ENCODE results near the gene CTSF. TPM values are rescaled to one million over a fixed set of nuclear protein-coding genes. Genes with fewer than 3 reads are reported as not detected.

The CTSF gene
- total RNA-seq, 1 experiment from 2014 or later, result 28.7 TPM

DNA sequence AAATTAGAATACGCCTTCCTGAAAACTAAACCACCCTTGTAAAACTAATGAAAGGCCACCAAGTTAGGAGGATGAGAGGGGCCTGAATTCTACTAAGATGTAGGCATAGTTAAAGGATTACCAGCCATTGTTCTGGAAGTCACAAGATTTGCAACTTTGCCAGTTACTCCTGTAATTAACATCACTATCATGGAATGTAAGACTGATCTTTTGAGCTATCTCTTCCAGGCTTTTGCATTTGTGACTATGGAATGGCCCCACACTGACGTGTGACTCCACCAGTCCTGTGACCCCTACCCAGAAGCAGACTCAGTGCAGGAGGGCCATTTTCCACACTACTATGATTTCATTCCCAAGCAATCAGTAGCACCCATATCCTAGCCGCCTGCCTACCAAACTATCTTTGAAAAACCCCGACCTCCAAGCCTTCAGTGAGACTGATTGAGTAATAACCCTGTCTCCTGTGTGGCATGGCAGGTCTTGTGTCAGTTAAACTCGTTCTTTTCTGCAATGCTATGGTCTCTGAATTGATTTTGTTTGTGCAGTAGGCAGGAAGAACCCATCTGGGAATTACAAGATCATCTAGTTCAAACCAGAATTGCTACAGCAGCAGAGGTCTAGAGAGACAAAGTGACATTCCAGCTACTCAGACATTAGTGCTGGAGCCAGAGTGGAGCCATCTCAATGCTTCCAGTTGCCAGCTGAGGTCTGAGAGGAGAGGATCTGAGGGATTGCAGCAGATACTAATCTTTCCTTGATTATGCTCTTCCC lies 1.9 kb upstream of the CTSF start:
- no peaks in the 10 kb centered on the region for H3K36me3 ChIP-seq (ENCODE audit: control insufficient read depth, insufficient read depth, low read length)
- in situ Hi-C loops (cut with HindIII; ENCODE audit: low pct_unique_long_range_greater_than_20kb, low sequenced_read_pairs) (no loop called here), intact Hi-C loops (cut with micrococcal nuclease; ENCODE audit: unreplicated experiment) (loop anchor here (10.0 kb wide), 1 partner anchor 105 kb away; the partner anchor contains the start of gene RBM4B)
- BruUV-seq (replicated peaks), result no TSS peak
- H3K9me3 ChIP-seq (ENCODE audit: control insufficient read depth, insufficient read depth, low read depth, low read length), result no peaks in the 10 kb centered on the region
- no peak overlapping the region for H3K4me3 ChIP-seq (ENCODE audit: low read depth in 2 of 2, low read length in 2 of 2)
- H3K27me3 ChIP-seq (ENCODE audit: control insufficient read depth, insufficient read depth, low read length), result no peaks in the 10 kb centered on the region
- no peak for ATAC-seq
- DNase-seq (ENCODE audit: low read depth, low spot score), result no peak
- CTCF ChIA-PET, result interaction anchor here (0.6 kb wide), 2 partner anchors 104 to 232 kb away, joined by 6 to 8 read pairs; partner anchors contain the start of gene PELI3
- H3K4me1 ChIP-seq (ENCODE audit: control insufficient read depth, insufficient read depth, low read length), result no peaks in the 10 kb centered on the region
- POLR2A ChIA-PET, result no interaction called here
- TF ChIP-seq POLR2AphosphoS5 (IDR thresholded peaks at IDR 0.05; ENCODE audit: low read depth, low read length) (no peak), TCF7L2 (IDR thresholded peaks at IDR 0.05; ENCODE audit: low read depth, low read length) (no peak)
- no peak overlapping the region for H3K27ac ChIP-seq (ENCODE audit: low read length)

DNA sequence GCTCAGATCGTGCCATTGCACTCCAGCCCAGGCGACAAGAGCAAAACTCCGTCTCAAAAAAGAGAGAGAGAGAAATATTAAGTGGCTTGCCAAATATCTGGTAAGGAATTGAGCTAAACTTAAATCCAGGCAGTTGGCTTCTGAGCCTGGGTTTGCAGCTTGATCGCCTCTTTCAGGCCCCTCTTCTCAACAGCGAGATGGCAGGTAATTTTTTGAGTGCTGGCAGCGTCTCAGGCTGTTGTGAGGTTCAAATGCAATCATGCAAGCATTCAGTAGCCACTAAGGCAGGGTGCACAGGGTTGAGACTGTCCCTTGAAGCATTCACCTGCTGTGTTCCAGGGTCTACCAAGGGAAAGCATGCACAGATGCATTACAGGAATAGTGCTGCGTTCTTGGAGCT lies 670 bp upstream of the CTSF start:
- no peak overlapping the region for H3K4me3 ChIP-seq (ENCODE audit: low read depth in 2 of 2, low read length in 2 of 2)
- H3K36me3 ChIP-seq (ENCODE audit: control insufficient read depth, insufficient read depth, low read length), result no peaks in the 10 kb centered on the region
- POLR2A ChIA-PET, result interaction anchor here (0.7 kb wide), 1 partner anchor 9 kb away, joined by 3 read pairs; no protein-coding TSS in a partner anchor
- H3K4me1 ChIP-seq (ENCODE audit: control insufficient read depth, insufficient read depth, low read length), result no peaks in the 10 kb centered on the region
- H3K27ac ChIP-seq (ENCODE audit: low read length), result no peak overlapping the region
- no peaks in the 10 kb centered on the region for H3K27me3 ChIP-seq (ENCODE audit: control insufficient read depth, insufficient read depth, low read length)
- TF ChIP-seq, protein P1, sequence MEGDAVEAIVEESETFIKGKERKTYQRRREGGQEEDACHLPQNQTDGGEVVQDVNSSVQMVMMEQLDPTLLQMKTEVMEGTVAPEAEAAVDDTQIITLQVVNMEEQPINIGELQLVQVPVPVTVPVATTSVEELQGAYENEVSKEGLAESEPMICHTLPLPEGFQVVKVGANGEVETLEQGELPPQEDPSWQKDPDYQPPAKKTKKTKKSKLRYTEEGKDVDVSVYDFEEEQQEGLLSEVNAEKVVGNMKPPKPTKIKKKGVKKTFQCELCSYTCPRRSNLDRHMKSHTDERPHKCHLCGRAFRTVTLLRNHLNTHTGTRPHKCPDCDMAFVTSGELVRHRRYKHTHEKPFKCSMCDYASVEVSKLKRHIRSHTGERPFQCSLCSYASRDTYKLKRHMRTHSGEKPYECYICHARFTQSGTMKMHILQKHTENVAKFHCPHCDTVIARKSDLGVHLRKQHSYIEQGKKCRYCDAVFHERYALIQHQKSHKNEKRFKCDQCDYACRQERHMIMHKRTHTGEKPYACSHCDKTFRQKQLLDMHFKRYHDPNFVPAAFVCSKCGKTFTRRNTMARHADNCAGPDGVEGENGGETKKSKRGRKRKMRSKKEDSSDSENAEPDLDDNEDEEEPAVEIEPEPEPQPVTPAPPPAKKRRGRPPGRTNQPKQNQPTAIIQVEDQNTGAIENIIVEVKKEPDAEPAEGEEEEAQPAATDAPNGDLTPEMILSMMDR (IDR thresholded peaks at IDR 0.05), result no peak
- TF ChIP-seq SIN3A (IDR thresholded peaks at IDR 0.05; ENCODE audit: borderline replicate concordance, insufficient read depth, low read depth, low read length), result no peak
- no peak for TF ChIP-seq TCF7L2 (IDR thresholded peaks at IDR 0.05; ENCODE audit: low read depth, low read length)
- TF ChIP-seq POLR2AphosphoS5 (IDR thresholded peaks at IDR 0.05; ENCODE audit: low read depth, low read length), result no peak
- TF ChIP-seq, protein P2, sequence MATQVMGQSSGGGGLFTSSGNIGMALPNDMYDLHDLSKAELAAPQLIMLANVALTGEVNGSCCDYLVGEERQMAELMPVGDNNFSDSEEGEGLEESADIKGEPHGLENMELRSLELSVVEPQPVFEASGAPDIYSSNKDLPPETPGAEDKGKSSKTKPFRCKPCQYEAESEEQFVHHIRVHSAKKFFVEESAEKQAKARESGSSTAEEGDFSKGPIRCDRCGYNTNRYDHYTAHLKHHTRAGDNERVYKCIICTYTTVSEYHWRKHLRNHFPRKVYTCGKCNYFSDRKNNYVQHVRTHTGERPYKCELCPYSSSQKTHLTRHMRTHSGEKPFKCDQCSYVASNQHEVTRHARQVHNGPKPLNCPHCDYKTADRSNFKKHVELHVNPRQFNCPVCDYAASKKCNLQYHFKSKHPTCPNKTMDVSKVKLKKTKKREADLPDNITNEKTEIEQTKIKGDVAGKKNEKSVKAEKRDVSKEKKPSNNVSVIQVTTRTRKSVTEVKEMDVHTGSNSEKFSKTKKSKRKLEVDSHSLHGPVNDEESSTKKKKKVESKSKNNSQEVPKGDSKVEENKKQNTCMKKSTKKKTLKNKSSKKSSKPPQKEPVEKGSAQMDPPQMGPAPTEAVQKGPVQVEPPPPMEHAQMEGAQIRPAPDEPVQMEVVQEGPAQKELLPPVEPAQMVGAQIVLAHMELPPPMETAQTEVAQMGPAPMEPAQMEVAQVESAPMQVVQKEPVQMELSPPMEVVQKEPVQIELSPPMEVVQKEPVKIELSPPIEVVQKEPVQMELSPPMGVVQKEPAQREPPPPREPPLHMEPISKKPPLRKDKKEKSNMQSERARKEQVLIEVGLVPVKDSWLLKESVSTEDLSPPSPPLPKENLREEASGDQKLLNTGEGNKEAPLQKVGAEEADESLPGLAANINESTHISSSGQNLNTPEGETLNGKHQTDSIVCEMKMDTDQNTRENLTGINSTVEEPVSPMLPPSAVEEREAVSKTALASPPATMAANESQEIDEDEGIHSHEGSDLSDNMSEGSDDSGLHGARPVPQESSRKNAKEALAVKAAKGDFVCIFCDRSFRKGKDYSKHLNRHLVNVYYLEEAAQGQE (IDR thresholded peaks at IDR 0.05; ENCODE audit: insufficient read depth in 1 of 2, low read depth in 2 of 2, low read length in 1 of 2), result no peak
- ATAC-seq, result no peak
- intact Hi-C loops (cut with micrococcal nuclease; ENCODE audit: unreplicated experiment), result no loop called here
- DNase-seq (ENCODE audit: low read depth, low spot score), result no peak
- no TSS peak for BruUV-seq (replicated peaks)
- in situ Hi-C loops (cut with HindIII; ENCODE audit: low pct_unique_long_range_greater_than_20kb, low sequenced_read_pairs), result no loop called here
- no peaks in the 10 kb centered on the region for H3K9me3 ChIP-seq (ENCODE audit: control insufficient read depth, insufficient read depth, low read depth, low read length)
- CTCF ChIA-PET, result interaction anchor here (0.7 kb wide), 1 partner anchor 27 kb away, joined by 3 read pairs; no protein-coding TSS in a partner anchor

DNA sequence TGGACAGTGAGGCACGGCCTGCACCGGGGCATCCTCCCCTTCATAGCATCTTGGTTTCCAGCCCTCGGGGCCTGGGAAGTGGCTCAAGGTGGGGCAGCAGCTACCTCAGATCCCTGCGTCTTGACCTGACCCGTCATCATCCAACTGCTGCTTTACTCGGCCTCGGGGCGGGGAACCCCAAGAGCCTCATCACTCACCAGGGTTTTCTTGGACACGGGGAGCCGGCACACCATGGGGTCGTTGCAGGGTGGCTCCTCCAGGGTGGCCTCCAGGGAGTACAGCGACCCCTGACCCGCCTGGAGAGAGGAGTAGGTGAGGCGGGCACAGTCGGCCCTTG lies 651 bp downstream of the CTSF start:
- in situ Hi-C loops (cut with HindIII; ENCODE audit: low pct_unique_long_range_greater_than_20kb, low sequenced_read_pairs) (no loop called here), intact Hi-C loops (cut with micrococcal nuclease; ENCODE audit: unreplicated experiment) (no loop called here)
- no peak for DNase-seq (ENCODE audit: low read depth, low spot score)
- TF ChIP-seq, protein P1 (IDR thresholded peaks at IDR 0.05), result no peak
- TF ChIP-seq SIN3A (IDR thresholded peaks at IDR 0.05; ENCODE audit: borderline replicate concordance, insufficient read depth, low read depth, low read length) (no peak), POLR2AphosphoS5 (IDR thresholded peaks at IDR 0.05; ENCODE audit: low read depth, low read length) (no peak), TCF7L2 (IDR thresholded peaks at IDR 0.05; ENCODE audit: low read depth, low read length) (no peak)
- TF ChIP-seq, protein P2 (IDR thresholded peaks at IDR 0.05; ENCODE audit: insufficient read depth in 1 of 2, low read depth in 2 of 2, low read length in 1 of 2), result no peak
- no peaks in the 10 kb centered on the region for H3K9me3 ChIP-seq (ENCODE audit: control insufficient read depth, insufficient read depth, low read depth, low read length)
- peak overlapping the region; percentile 45 to 47 for H3K4me3 ChIP-seq (ENCODE audit: low read depth in 2 of 2, low read length in 2 of 2)
- ATAC-seq, result no peak
- no peak overlapping the region for H3K27ac ChIP-seq (ENCODE audit: low read length)
- no peaks in the 10 kb centered on the region for H3K36me3 ChIP-seq (ENCODE audit: control insufficient read depth, insufficient read depth, low read length)
- H3K27me3 ChIP-seq (ENCODE audit: control insufficient read depth, insufficient read depth, low read length), result no peaks in the 10 kb centered on the region
- no TSS peak for BruUV-seq (replicated peaks)
- POLR2A ChIA-PET, result interaction anchor here (0.6 kb wide), 1 partner anchor 805 kb away, joined by 3 read pairs; no protein-coding TSS in a partner anchor
- CTCF ChIA-PET, result no interaction called here
- no peaks in the 10 kb centered on the region for H3K4me1 ChIP-seq (ENCODE audit: control insufficient read depth, insufficient read depth, low read length)

Data from Panc1 (cell line).